ENCODE results near the gene CHMP2B.

GRCh38 chr3:87228316-87228715 lies 1.2 kb downstream of the CHMP2B start:
- TF ChIP-seq CTCF (IDR thresholded peaks at IDR 0.05; ENCODE audit: low read depth, low read length) (no peak), EZH2phosphoT487 (IDR thresholded peaks at IDR 0.05; ENCODE audit: low read depth) (no peak)

All from OCI-LY3 (cell line).